ENCODE results near the gene GCHFR.

Gene GCHFR

GRCh38 chr15:40754883-40755811 lies 8.7 kb upstream of the GCHFR start, which contains the start of gene RMDN3:
Gene RMDN3 (minus strand): TSS chr15:40755254. CDS start chr15:40754783, 471 bp downstream.
- DNase-seq (ENCODE audit: low read depth in 2 of 2), result peak; percentile 80 to 90

GRCh38 chr15:40755812-40756208 lies 8.1 kb upstream of the GCHFR start:
- no peak for DNase-seq (ENCODE audit: low read depth in 2 of 2)

- no peak for DNase-seq (ENCODE audit: low read depth in 2 of 2)
Measured at GRCh38 chr15:40756938-40757337, 6.9 kb upstream of the GCHFR start.

GRCh38 chr15:40759961-40760360 lies 3.9 kb upstream of the GCHFR start:
- no peak for DNase-seq (ENCODE audit: low read depth in 2 of 2)

GRCh38 chr15:40762919-40763800 lies 708 bp upstream of the GCHFR start:
- no peak for DNase-seq (ENCODE audit: low read depth in 2 of 2)

- no peak for DNase-seq (ENCODE audit: low read depth in 2 of 2)
Measured at GRCh38 chr15:40764629-40765103, 798 bp downstream of the GCHFR start.

- no peak for DNase-seq (ENCODE audit: low read depth in 2 of 2)
Measured at GRCh38 chr15:40766194-40766815, 2.4 kb downstream of the GCHFR start.

GRCh38 chr15:40766906-40767837 lies 3.3 kb downstream of the GCHFR start:
- no peak for DNase-seq (ENCODE audit: low read depth in 2 of 2)

GRCh38 chr15:40767838-40768500 lies 4.1 kb downstream of the GCHFR start:
- DNase-seq (ENCODE audit: low read depth in 2 of 2), result no peak

GRCh38 chr15:40768521-40769273 lies 4.8 kb downstream of the GCHFR start:
- no peak for DNase-seq (ENCODE audit: low read depth in 2 of 2)

GRCh38 chr15:40769274-40770146 lies 5.6 kb downstream of the GCHFR start, which contains the start of gene C15orf62:
Gene C15orf62 (plus strand): TSS chr15:40769980. CDS start chr15:40770496, 516 bp downstream.
- DNase-seq (ENCODE audit: low read depth in 2 of 2), result peak in 1 of 2 donors; percentile 51

GRCh38 chr15:40770147-40770721 lies 6.4 kb downstream of the GCHFR start:
- no peak for DNase-seq (ENCODE audit: low read depth in 2 of 2)

- DNase-seq (ENCODE audit: low read depth in 2 of 2), result no peak
Measured at GRCh38 chr15:40771242-40771641, 7.4 kb downstream of the GCHFR start.

- DNase-seq (ENCODE audit: low read depth in 2 of 2), result no peak
Measured at GRCh38 chr15:40772014-40772413, 8.1 kb downstream of the GCHFR start.

- no peak for DNase-seq (ENCODE audit: low read depth in 2 of 2)
Measured at GRCh38 chr15:40773496-40773895, 9.6 kb downstream of the GCHFR start.

GRCh38 chr15:40773902-40774301 lies 10.0 kb downstream of the GCHFR start:
- DNase-seq (ENCODE audit: low read depth in 2 of 2), result no peak

GRCh38 chr15:40775007-40775406 lies 11.1 kb downstream of the GCHFR start:
- DNase-seq (ENCODE audit: low read depth in 2 of 2), result no peak
